Daoy (cell line): ENCODE results near the gene METTL2B. TPM values are rescaled to one million over a fixed set of nuclear protein-coding genes. Genes with fewer than 3 reads are reported as not detected.
A peak's percentile ranks its signal among the peaks of the same experiment; 100 is the strongest.
"Not testable (repeated sequence)": the region's sequence is repeated elsewhere in the genome, so short reads cannot be mapped to it uniquely, and the experiment has no call there.

Experiments
- DNase-seq: peaks from one replicate; pipeline ENCODE4 v3.0.0-alpha.2; 2015; ENCODE audit warnings: low read depth
- total RNA-seq: library from RNA; depleted of rRNA; stranded (reverse); fragments of >200 nt; shearing (Covaris generic); gene quantifications from 2 replicates; pipeline ENCODE4 v1.2.3, GENCODE V29; 2014

The METTL2B gene
- total RNA-seq, 1 experiment from 2014 or later: 78.2 TPM

DNA sequence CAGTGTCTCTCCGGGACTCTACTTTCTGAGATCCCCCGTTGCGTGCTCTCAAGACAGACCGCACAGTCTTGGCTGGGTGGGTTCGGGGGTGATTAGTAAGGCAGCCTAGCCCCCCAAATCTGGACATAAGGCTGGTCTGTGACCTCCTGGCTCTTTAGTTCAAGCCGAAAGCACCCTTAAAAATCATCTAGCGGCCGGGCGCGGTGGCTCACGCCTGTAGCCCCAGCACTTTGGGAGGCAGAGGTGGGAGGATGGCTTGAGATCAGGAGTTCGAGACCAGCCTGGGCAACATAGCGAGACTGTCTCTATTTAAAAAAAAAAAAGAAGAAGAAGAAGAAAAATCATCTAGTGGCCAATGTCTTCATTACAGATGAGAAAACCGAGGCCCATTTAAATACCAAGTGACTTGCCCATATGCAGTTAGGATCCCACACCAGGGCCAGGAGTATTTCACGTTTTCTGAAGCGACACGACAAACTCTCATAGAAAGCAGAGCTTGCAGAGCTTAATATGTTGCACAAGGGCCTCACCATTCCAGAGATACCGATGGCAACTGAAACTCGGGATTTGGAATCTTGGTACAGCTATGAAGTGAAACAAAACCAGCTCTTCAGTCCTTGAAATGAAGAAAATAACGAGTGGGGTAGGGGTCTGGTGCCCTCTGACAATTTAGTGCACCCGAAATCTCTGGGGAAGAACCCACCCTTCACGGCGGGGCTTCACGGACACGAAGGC lies 21.6 kb upstream of the METTL2B start:
- no peak for DNase-seq

DNA sequence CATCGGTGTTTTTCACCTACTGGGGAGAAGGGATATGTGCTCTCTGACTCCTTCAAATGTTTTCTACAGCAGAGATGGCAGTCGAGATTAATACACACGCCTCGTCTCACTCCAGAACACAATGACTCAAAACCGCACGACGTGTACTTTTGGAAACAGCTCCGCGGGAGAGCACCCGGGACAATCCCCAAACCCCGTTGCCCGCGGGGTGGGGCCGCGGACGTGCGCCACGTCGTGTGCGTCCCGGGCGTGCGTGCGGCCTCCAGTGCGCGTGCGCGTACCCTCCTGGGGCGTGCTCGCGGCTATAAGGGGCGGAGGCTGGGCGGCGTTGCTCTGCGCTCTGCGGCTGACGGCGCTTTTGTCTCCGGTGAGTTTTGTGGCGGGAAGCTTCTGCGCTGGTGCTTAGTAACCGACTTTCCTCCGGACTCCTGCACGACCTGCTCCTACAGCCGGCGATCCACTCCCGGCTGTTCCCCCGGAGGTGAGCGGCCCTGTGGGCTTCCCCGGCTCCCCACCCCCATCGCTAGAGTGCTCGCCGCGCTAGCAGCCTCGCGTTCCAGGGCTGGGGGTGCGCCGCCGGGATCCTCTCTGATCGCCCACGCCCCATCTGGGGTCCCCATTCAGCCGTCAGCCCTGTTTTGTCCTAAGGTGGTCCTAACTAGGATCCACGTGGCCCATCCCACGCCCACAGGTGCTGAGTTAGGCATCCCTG lies 20.8 kb upstream of the METTL2B start, which contains the start of gene HILPDA:
Gene HILPDA (plus strand): TSS at position 336 of the 712 bp plus-strand sequence. CDS start 1,391 bp downstream, outside the sequence.
- peak; percentile 100 for DNase-seq

DNA sequence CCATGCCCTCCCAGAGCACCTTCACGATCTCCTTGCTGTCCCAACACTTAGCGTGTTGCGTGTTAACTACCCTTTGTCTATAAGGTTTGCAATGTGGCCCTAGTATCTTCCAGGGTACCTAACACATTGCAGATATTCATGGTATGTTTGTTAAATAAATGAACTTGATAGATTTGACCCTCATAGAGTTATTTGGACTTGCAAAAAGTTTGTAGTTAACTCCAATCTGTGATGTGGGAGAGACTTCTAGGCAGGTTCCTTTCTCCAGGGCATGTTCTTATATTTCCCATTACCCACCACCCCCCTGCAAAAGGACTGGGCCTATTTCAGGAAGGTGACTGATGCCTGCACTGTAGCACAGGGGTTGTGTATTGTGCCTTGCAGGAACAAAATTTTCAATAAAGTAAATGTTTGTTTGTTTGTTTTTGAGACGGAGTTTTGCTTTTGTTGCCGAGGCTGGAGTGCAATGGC lies 20.3 kb upstream of the METTL2B start:
- DNase-seq: no peak

DNA sequence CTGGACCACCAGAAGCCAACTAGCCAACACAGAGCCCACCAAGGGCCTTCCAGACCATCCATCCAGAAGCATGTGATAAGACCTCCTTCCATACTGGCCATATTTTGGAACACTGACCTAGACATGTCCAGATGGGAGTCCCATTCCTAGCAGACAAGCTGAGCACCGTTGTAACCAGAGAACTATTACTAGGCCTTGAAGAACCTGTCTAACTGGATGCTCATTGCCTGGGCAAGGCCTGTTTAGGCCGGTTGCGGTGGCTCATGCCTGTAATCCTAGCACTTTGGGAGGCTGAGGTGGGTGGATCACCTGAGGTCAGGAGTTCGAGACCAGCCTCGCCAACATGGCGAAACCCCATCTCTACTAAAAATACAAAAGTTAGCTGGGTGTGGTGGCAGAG lies 19.2 kb upstream of the METTL2B start:
- not testable (repeated sequence) for DNase-seq

DNA sequence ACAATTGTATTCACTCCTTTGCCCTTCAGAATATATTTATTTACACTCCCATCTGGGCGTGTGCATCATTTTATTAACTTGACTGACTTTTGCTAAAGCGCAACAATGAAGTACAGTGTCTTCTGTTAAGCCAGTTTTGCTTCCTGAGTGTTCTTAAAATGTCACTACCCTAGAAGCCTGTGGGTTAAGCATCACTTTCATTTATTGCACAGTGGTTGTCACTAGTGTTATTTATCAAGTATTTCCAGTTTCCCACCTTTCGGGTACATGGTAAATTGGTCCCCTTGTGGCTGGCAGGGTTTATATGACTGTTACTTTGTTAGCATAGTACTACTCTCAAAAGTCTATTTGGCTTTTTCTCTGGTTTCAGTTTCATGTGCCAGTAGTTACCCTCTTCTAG lies 17.6 kb upstream of the METTL2B start:
- no peak for DNase-seq

DNA sequence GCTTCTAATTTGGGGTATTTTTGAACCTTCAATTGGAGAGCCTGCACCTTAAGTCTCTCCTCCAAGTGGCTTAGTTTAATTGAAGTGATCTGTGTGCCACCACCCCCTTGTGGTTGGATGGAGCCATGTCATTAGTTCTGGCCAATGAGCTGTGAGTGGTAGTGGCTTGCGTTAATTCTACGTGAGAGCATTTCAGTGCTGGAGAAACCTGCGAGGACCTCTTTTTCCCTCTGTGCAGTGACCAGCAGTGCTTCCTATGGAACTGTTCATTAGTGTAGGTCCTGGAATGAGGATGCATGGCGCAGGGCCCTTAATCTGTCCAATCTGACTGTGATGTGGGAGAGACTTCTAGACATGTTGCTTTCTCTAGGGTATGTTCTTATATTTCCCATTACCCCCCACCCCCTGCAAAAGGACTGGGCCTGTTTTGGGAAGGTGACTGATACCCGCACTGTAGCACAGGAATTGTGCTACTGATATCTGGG lies 17.1 kb upstream of the METTL2B start:
- DNase-seq: peak; percentile 81

DNA sequence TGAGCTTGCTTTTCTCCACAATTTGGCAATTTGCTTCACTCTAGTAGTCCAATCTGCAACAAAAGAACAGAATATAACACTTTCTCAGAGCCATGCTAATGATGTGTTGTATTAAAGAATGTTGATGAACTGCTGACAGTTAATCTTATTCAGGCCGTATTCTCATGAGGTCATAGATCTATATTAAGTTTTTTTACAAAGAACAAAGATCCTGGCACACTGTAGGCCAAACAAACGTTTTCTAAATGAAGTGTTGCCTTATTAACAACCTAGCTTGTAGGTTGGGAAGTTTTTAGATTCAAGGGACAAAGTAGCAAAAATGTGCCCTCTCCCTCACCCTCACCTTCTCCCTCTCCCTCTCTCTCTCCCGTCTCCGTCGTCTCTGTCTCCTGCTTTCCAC lies 14.1 kb upstream of the METTL2B start:
- DNase-seq: no peak

DNA sequence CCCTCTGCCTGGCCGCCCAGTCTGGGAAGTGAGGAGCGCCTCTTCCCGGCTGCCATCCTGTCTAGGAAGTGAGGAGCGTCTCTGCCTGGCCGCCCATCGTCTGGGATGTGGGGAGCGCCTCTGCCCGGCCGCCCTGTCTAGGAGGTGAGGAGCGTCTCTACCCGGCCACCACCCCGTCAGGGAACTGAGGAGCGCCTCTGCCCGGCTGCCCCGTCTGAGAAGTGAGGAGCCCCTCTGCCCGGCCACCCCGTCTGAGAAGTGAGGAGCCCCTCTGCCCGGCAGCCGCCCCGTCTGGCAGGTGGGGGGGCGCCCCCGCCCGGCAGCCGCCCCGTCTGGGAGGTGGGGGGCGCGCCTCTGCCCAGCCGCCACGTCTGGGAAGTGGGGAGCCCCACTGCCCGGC lies 13.2 kb upstream of the METTL2B start:
- DNase-seq: not testable (repeated sequence)

DNA sequence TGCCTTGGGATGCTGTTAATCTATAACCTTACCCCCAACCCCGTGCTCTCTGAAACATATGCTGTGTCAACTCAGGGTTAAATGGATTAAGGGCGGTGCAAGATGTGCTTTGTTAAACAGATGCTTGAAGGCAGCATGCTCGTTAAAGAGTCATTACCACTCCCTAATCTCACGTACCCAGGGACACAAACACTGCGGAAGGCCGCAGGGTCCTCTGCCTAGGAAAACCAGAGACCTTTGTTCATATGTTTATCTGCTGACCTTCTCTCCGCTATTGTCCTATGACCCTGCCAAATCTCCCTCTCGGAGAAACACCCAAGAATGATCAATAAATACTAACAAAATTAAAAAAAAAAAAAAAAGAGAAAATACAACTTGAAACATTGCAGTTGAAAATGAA lies 12.6 kb upstream of the METTL2B start:
- not testable (repeated sequence) for DNase-seq

DNA sequence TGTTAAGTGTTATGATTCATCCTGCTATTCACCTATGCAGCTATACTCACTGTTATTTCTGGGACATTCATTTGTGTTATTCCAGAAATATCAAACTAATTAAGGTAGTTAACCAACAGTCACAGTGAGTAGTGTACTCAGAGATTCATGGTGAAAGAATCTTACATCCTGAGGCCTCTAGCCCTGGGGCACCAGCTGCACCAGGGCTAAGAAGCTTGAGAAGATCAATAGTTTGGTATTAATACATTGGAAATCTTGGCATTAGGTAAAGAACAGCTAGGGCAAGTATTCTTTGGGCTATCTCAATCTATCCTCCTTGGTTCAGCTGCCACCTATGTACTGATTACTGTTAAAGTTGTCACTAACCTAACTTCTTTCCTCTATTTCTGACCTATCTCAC lies 9.7 kb upstream of the METTL2B start:
- DNase-seq: not testable (repeated sequence)

DNA sequence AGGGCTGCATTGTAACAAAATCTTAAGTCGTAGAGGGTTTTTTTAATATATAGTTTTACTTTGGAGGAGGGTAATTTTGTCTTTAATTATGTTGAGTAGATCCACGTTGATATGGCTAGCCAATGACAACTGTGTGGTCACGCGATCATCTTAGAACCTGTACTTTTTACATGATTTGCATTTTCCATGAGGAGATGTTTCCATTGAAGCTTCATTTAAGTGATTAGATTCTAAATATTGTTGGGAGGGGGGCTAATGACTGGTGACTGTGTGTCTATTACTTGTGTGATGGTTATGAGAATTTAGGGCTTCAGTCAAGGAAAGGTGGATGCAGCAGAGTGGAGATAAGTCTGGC lies 765 bp downstream of the METTL2B start:
- DNase-seq: not testable (repeated sequence)

DNA sequence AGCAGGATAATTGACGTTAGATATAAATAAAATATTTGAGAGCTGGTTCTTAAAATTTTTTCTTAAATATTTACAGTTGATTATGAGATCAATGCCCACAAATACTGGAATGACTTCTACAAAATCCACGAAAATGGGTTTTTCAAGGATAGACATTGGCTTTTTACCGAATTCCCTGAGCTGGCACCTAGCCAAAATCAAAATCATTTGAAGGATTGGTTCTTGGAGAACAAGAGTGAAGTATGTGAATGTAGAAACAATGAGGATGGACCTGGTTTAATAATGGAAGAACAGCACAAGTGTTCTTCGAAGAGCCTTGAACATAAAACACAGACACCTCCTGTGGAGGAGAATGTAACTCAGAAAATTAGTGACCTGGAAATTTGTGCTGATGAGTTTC lies 2.5 kb downstream of the METTL2B start:
- DNase-seq: not testable (repeated sequence)

DNA sequence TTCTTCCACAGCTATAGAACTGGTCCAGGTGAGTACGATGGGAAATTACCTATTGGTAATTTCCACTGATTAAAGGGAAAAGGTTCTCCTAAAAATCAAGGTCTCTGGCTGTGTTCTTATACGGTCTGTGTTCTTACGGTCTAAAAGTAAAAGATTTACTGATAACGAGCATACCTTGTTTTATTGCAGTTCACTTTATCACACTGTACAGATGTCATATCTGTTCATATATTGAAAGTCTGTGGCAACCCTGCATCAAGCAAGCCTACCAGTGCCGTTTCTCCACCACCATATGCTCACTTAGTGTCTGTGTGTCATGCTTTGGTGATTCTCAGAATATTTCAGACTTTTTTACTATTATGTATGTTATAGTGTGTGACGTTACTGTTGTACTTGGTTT lies 11.6 kb downstream of the METTL2B start:
- not testable (repeated sequence) for DNase-seq

DNA sequence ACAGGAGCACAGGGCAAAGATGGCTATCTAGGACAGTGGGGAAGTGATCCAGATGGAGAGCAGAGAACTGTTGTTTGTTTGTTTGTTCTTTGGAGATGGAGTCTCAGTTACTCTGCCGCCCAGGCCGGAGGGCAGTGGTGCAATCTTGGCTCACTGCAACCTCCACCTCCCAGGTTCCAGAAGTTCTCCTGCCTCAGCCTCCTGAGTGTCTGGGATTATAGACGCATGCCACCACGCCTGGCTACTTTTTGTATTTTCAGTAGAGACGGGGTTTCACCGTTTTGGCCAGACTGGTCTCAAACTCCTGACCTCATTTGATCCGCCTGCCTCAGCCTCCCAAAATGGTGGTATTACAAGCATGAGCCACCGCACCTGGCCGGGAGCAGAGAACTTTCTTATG lies 20.9 kb downstream of the METTL2B start:
- DNase-seq: no peak

DNA sequence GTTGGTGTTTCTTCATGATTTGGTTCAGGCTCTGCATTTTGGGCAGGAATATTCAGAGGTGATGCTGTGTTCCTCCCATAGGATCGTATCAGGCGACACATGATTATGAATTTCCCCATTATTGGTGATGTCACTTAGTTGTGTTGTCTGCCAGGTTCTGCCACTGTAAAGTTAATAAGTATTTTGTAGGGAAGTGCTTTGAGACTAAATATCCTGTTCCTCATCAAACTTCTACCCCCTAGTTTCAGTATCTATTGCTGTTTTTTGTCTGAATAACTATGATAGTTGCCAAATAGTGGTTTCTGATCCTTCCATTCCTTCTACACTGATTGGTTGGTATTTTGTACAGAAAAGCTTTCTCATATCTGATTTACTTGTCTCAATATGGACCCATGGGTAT lies 28.9 kb downstream of the METTL2B start:
- not testable (repeated sequence) for DNase-seq

DNA sequence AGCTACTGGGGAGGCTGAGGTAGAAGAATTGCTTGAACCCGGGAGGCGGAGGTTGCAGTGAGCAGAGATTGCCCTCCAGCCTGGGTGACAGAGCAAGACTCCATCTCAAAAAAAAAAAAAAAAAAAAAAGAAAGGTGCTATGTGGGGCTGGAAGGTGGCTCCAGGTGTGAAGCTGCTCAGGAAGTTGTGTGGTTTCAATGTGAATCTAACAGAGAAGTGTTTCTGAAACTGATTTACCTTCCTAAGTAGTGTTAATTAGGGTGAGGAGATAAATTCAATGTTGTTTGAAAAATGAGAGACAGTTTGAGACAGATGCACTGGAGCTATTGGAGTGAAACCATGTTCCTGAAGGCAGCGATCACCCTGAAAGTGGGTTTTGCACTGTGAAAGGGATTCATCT lies 30.3 kb downstream of the METTL2B start:
- DNase-seq: not testable (repeated sequence)

DNA sequence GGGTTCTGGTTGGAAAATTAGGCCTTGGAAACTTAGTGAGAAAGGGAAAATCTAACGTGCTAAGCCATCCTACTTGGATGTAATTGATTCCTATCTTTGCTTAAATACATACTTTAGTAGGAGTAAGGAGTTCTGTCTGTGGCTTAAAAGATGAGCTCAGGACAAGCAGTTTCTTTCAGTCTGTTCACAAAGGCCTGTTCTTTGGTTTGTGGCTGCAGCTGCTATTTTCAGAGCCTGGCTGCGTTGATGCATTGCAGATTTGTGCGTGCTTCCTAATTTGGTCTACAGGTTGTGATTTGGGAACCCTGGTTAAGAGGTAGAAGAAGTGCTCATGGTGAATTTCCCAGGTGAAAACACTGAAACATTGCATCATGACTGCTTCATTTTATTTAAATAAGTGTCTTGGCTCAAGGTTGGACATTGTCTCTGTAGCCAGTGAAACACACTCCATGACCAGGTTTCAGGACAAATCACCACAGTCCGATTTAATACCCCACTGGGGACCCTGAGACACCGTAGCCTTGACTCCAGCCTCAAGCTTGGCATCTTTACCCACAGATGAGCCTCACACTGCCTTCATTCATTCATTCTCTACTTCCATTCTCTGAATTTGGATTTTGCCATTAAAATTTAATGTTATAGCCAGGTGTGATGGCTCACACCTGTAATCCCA lies 30.9 kb downstream of the METTL2B start:
- not testable (repeated sequence) for DNase-seq

DNA sequence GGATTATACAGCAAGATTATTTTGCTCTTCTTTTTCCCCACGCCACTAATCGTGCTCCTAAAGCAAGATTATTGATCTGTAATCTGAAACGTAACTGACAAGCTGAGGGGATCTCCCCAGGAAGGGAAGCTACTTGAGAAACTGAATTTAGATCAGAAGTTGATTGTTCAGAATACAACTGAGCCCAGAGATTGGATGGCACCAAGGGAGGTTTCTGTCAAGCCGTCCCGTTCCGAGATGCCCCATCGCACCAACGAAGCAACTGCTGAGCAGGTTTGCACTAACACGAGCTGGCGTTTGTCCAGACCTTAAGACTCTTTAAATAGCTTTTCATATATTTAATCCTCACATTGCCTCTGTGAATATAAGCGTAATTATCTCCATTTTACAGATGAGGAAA lies 35.1 kb downstream of the METTL2B start:
- not testable (repeated sequence) for DNase-seq

DNA sequence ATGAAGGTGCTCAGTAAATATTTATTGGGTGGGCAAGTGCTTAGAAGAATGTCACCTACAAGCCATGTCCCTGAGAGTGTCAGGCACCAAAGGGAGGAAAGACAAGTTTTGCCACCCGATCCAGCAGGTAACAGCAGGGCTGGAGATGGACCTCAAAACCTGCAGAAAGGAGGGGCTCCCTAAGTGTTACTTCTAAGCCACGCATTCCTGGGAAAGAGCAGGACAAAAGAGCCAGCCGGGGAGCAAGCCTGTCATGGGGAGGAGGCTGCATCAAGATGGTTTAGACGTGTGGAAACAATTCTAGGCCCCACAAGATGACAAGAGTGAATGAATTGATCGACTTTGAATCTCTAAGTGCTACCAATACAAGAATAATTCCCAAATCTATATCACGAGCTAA lies 38.7 kb downstream of the METTL2B start:
- not testable (repeated sequence) for DNase-seq

DNA sequence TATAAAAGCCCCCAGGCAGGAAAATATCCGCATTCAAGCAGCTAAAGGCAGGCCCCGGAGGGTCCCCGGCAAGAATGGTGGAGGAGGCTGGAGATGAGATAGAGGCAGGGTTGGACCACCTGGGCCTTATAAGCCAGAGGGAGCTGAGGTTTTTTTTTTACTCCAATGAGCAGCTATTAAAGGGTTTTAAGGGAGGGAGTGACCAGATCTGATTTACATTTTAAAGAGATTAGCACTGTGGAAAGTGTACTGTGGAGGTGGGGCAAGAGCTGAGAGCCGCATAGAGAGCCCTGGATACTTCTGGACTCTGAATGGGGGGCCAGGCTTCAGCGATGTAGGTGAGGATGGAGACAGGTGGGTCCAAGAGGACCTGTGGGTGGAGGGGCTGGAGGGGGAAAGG lies 40.5 kb downstream of the METTL2B start:
- not testable (repeated sequence) for DNase-seq

DNA sequence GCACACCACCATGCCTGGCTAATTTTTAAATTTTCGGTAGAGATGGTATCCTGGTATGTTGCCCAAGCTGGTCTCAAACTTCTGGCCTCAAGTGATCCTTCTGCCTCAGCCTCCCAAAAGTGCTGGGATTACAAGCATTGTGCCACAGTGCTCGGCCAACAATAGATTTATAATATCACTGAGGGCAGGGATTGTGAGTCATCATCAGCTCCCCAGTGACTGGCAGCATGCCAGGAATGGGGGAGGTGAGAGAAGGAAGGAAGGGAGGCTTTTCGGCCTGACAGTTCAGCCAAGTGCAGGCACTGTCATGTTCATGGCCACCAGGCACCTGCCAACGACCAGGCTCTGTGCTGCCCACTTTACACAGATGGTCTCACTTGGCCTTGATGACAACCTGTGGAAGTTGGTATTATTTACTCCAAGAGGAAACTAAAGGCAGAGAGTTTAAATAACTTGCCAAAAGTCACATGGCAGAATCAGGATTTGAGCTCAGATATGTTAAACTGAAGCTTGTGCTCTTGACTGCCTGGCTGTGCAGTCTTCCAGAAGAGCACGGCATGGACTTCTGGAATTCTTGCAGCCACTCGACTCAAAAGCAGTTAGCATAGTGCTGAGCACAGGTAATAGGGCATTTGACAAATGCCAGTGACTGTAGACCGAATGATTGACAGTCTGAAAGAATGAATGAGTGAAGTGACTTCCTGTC lies 46.8 kb downstream of the METTL2B start:
- peak; percentile 95 for DNase-seq
